A549 (cell line): ENCODE measurements around the gene STING1. TPM values are rescaled to one million over a fixed set of nuclear protein-coding genes. Genes with fewer than 3 reads are reported as not detected.

Experiments
- ATAC-seq, 2 experiments: fragments of 200-7000 bp in 1 of 2; fragments of >200 bp in 1 of 2; cut with Nextera tagmentation in 1 of 2; cut with Tn5 transposase in 1 of 2; 3 replicates each; pipeline versions ENCODE4 v1.8.0 to v1.9.1; 2018 to 2020; ENCODE audit warnings: mild to moderate bottlenecking in 1 of 2, moderate library complexity in 1 of 2
- CTCF ChIA-PET: fragments of 300-600 bp; sonication (Branson Sonifier 250); formaldehyde crosslinking; extraction: SDS; loops from one replicate; lab custom pipeline; 2021; ENCODE audit warnings: antibody characterized with exemption, inconsistent platforms; lab: Yijun Ruan, JAX
- POLR2A ChIA-PET: fragments of 350-600 bp; formaldehyde crosslinking; extraction: SDS; loops from one replicate; lab custom pipeline; 2021; ENCODE audit warnings: antibody characterized with exemption, inconsistent platforms; lab: Yijun Ruan, JAX
- DNase-seq, 2 experiments: peaks; one replicate each; pipeline versions ENCODE4 v3.0.0 to v3.0.0-alpha.2; 2011 to 2016; ENCODE audit warnings: low read depth in 1 of 2, low spot score in 1 of 2
- FAIRE-seq: peaks from 2 replicates; lab custom pipeline; 2011; peaks lifted over from hg19 to GRCh38; lab: Jason Lieb, UNC
- H3K27ac ChIP-seq, 2 experiments: fragments of >200 bp; sonication (Bioruptor Twin); formaldehyde crosslinking; 3 replicates each; pipeline ENCODE4 v1.5.1; 2016 to 2017
- H3K4me1 ChIP-seq: fragments of >200 bp; sonication (Bioruptor Twin); formaldehyde crosslinking; 3 replicates; pipeline ENCODE4 v1.6.1; 2016
- H3K4me2 ChIP-seq: fragments of >200 bp; sonication (Bioruptor Twin); formaldehyde crosslinking; 3 replicates; pipeline ENCODE4 v1.6.1; 2016
- H3K4me3 ChIP-seq: fragments of >200 bp; sonication (Bioruptor Twin); formaldehyde crosslinking; 3 replicates; pipeline ENCODE4 v1.5.1; 2016
- H3K9me3 ChIP-seq: fragments of >200 bp; sonication (Bioruptor Twin); formaldehyde crosslinking; 3 replicates; pipeline ENCODE4 v1.6.1; 2016
- BCL3 ChIP-seq: fragments of >200 bp; sonication (Bioruptor Twin); formaldehyde crosslinking; IDR thresholded peaks from 3 replicates; pipeline ENCODE4 v1.6.1; 2016
- BHLHE40 ChIP-seq: IDR thresholded peaks from 2 replicates; pipeline ENCODE4 v1.6.1; 2012; ENCODE audit warnings: low read depth, low read length, inconsistent platforms
- CBX2 ChIP-seq: fragments of 200-600 bp; sonication (generic); IDR thresholded peaks from 2 replicates; pipeline ENCODE4 v1.6.1; 2016; ENCODE audit warnings: low read depth, mild to moderate bottlenecking, borderline replicate concordance
- CBX8 ChIP-seq: fragments of 200-600 bp; sonication (generic); IDR thresholded peaks from 2 replicates; pipeline ENCODE4 v1.6.1; 2016
- CEBPB ChIP-seq, 2 experiments: fragments of >200 bp in 1 of 2; sonication (Bioruptor Twin) in 1 of 2; formaldehyde crosslinking in 1 of 2; IDR thresholded peaks; 2 replicates each; pipeline ENCODE4 v1.6.1; 2012 to 2016
- CHD4 ChIP-seq: fragments of 200-600 bp; sonication (generic); IDR thresholded peaks from 2 replicates; pipeline ENCODE4 v1.6.1; 2016; ENCODE audit warnings: antibody characterized with exemption, mild to moderate bottlenecking, borderline replicate concordance
- ELK1 ChIP-seq: fragments of 150-350 bp; IDR thresholded peaks from 2 replicates; pipeline ENCODE4 v1.6.1; 2014; ENCODE audit warnings: low read depth, mild to moderate bottlenecking, low read length
- FOXS1 ChIP-seq: fragments of 250-450 bp; sonication (Bioruptor Pico); IDR thresholded peaks from 2 replicates; pipeline ENCODE4 v1.5.0; 2020; ENCODE audit warnings: mild to moderate bottlenecking, moderate library complexity
- GATA3 ChIP-seq: IDR thresholded peaks from 2 replicates; pipeline ENCODE4 v1.6.1; 2012; ENCODE audit warnings: borderline replicate concordance
- HEYL ChIP-seq: fragments of 250-450 bp; sonication (Bioruptor Pico); IDR thresholded peaks from 2 replicates; pipeline ENCODE4 v1.8.0; 2021; ENCODE audit warnings: mild to moderate bottlenecking, moderate library complexity
- HMGXB4 ChIP-seq: fragments of 250-450 bp; sonication (Bioruptor Pico); IDR thresholded peaks from 2 replicates; pipeline ENCODE4 v1.5.0; 2021; ENCODE audit warnings: mild to moderate bottlenecking, moderate library complexity, borderline replicate concordance
- HOXA7 ChIP-seq: fragments of 250-450 bp; sonication (Bioruptor Pico); IDR thresholded peaks from 2 replicates; pipeline ENCODE4 v1.5.0; 2020; ENCODE audit warnings: mild to moderate bottlenecking, moderate library complexity
- HOXB13 ChIP-seq: fragments of 250-450 bp; sonication (Bioruptor Pico); IDR thresholded peaks from 2 replicates; pipeline ENCODE4 v1.5.0; 2020; ENCODE audit warnings: low read depth, mild to moderate bottlenecking, moderate library complexity
- KDM5A ChIP-seq: fragments of 200-600 bp; sonication (generic); IDR thresholded peaks from 2 replicates; pipeline ENCODE4 v1.6.1; 2016; ENCODE audit warnings: antibody characterized with exemption, mild to moderate bottlenecking
- MAFK ChIP-seq: fragments of 450-650 bp; IDR thresholded peaks from 2 replicates; pipeline ENCODE4 v1.6.1; 2014; ENCODE audit not compliant: partially characterized antibody
- MAZ ChIP-seq: fragments of 150-350 bp; IDR thresholded peaks from 2 replicates; pipeline ENCODE4 v1.6.1; 2014; ENCODE audit warnings: antibody characterized with exemption, low read depth, low read length, borderline replicate concordance
- MYC ChIP-seq: IDR thresholded peaks from 2 replicates; pipeline ENCODE4 v1.6.1; 2012; ENCODE audit warnings: mild to moderate bottlenecking, inconsistent platforms, low read length, improper control_type of control experiment, borderline replicate concordance
- NPAS2 ChIP-seq: fragments of 250-450 bp; sonication (Bioruptor Pico); IDR thresholded peaks from 2 replicates; pipeline ENCODE4 v1.8.0; 2022; ENCODE audit warnings: mild to moderate bottlenecking, moderate library complexity, borderline replicate concordance
- NR3C1 ChIP-seq: fragments of >200 bp; sonication (Bioruptor Twin); formaldehyde crosslinking; IDR thresholded peaks from 3 replicates; pipeline ENCODE4 v1.6.1; 2017
- PBX3 ChIP-seq: IDR thresholded peaks from 2 replicates; pipeline ENCODE4 v1.6.1; 2012
- POLR2A ChIP-seq: IDR thresholded peaks from 2 replicates; pipeline ENCODE4 v1.6.1; 2012; ENCODE audit warnings: mild to moderate bottlenecking, low read length
- POLR2AphosphoS2 ChIP-seq: conservative IDR thresholded peaks from 2 replicates; pipeline ENCODE4 v1.6.1; 2012; ENCODE audit warnings: low read length, improper control_type of control experiment, inconsistent platforms
- RFX5 ChIP-seq: fragments of 450-650 bp; IDR thresholded peaks from 2 replicates; pipeline ENCODE4 v1.7.1; 2014; ENCODE audit warnings: antibody characterized with exemption, mild to moderate bottlenecking, moderate library complexity
- RNF2 ChIP-seq: fragments of 200-600 bp; sonication (generic); IDR thresholded peaks from 2 replicates; pipeline ENCODE4 v1.6.1; 2016; ENCODE audit warnings: low read depth, mild to moderate bottlenecking, antibody characterized with exemption, moderate library complexity, borderline replicate concordance
- SMC3 ChIP-seq: fragments of >200 bp; sonication (Bioruptor Twin); formaldehyde crosslinking; IDR thresholded peaks from 3 replicates; pipeline ENCODE4 v1.6.1; 2018; ENCODE audit warnings: inconsistent platforms
- SREBF2 ChIP-seq: fragments of 450-650 bp; IDR thresholded peaks from 2 replicates; pipeline ENCODE4 v1.6.1; 2014; ENCODE audit warnings: mild to moderate bottlenecking, moderate library complexity
- TP53 ChIP-seq: fragments of 250-450 bp; sonication (Bioruptor Pico); IDR thresholded peaks from 2 replicates; pipeline ENCODE4 v1.5.0; 2021; ENCODE audit warnings: mild to moderate bottlenecking, moderate library complexity
- ZC3H11A ChIP-seq: fragments of 450-650 bp; IDR thresholded peaks from 2 replicates; pipeline ENCODE4 v1.6.1; 2014; ENCODE audit warnings: antibody characterized with exemption, mild to moderate bottlenecking
- ZFP36 ChIP-seq: fragments of 450-650 bp; IDR thresholded peaks from 2 replicates; pipeline ENCODE4 v1.6.1; 2014; ENCODE audit warnings: borderline replicate concordance; ENCODE audit not compliant: partially characterized antibody
- WGBS: methylation state at CpG from one replicate; pipeline ENCODE4 v1.1.6; 2017; ENCODE audit errors: missing lambda C conversion rate; 5-methylcytosine and 5-hydroxymethylcytosine counted together
- polyA plus RNA-seq, 4 experiments: library from polyadenylated mRNA; depleted of rRNA in 3 of 4; stranded (reverse); fragments of >200 nt; fragmentation: RNase III in 1 of 4; extraction: RNeasy Plus Mini Kit Qiagen cat#74134 plus additional on column Dnase treatment in 1 of 4; gene quantifications; 2 replicates in 3 of 4; 3 replicates in 1 of 4; pipeline ENCODE4 v1.2.3, GENCODE V29; 2011 to 2017

The STING1 gene
- polyA plus RNA-seq, 2 of the 4 experiments (the other 2 are of a cell fraction) = 0.72 to 0.92 TPM

GRCh38 chr5:139472386-139473030, 10.1 kb downstream of the STING1 start:
- TF ChIP-seq RNF2 = no peak
- no peak for TF ChIP-seq CBX2
- no peak for TF ChIP-seq POLR2A
- no peak for TF ChIP-seq PBX3
- TF ChIP-seq POLR2AphosphoS2 = no peak
- TF ChIP-seq MAZ = no peak
- TF ChIP-seq BCL3 = no peak
- no peak for TF ChIP-seq TP53 (CRISPR knock-in tag)
- no peak for TF ChIP-seq RFX5
- no peak for TF ChIP-seq BHLHE40
- TF ChIP-seq HOXB13 = no peak
- TF ChIP-seq KDM5A = no peak
- TF ChIP-seq CEBPB (IDR thresholded peaks at IDR 0.05) = no peak
- TF ChIP-seq FOXS1 (CRISPR knock-in tag) = no peak
- no peak for TF ChIP-seq HMGXB4
- TF ChIP-seq HOXA7 (CRISPR knock-in tag) = no peak
- no peak for TF ChIP-seq CBX8
- TF ChIP-seq GATA3 = no peak
- no peak for TF ChIP-seq CHD4
- TF ChIP-seq ELK1 = no peak
- Histone ChIP-seq H3K4me2 (no peak overlapping the region), H3K4me3 (no peak overlapping the region), H3K9me3 (no peaks in the 10 kb centered on the region), H3K27ac (no peak overlapping the region), H3K4me1 (no peaks in the 10 kb centered on the region)
- FAIRE-seq (no peak), DNase-seq (no peak), ATAC-seq (no peak)
- WGBS = 77% methylated on average over 15 of the region's 15 CpGs
- POLR2A ChIA-PET = no interaction called here
- CTCF ChIA-PET = interaction anchor here (1.3 to 1.4 kb wide), 2 partner anchors 11 to 45 kb away, joined by 3 read pairs; no protein-coding TSS in a partner anchor

GRCh38 chr5:139470821-139471300, 11.7 kb downstream of the STING1 start, which contains the start of gene SMIM33:
Gene SMIM33, plus strand, starts transcription at chr5:139471004. Its CDS starts 118 bp downstream, at chr5:139471122.
- CTCF ChIA-PET = interaction anchor here (1.2 kb wide), 1 partner anchor 8 kb away, joined by 3 read pairs; no protein-coding TSS in a partner anchor
- no peaks in the 10 kb centered on the region for H3K9me3 ChIP-seq
- no peak within 1 kb of the TSS for H3K27ac ChIP-seq
- POLR2A ChIA-PET = no interaction called here
- FAIRE-seq (no peak), DNase-seq (no peak)
- 74% methylated on average over 9 of the region's 9 CpGs for WGBS
- no peak within 1 kb of the TSS for H3K4me3 ChIP-seq
- TF ChIP-seq KDM5A (no peak), ZC3H11A (no peak), TP53 (CRISPR knock-in tag) (no peak), MYC (no peak), NR3C1 (no peak), BCL3 (no peak), MAFK (no peak), CHD4 (no peak), HEYL (CRISPR knock-in tag) (no peak), RFX5 (no peak), CEBPB (IDR thresholded peaks at IDR 0.05) (no peak), CBX8 (no peak), ZFP36 (no peak), SMC3 (no peak), NPAS2 (CRISPR knock-in tag) (no peak), SREBF2 (no peak), HMGXB4 (no peak)
- TF ChIP-seq, all 56 proteins: peak for 0
- no peaks in the 10 kb centered on the region for H3K4me1 ChIP-seq
- no peak within 1 kb of the TSS for H3K4me2 ChIP-seq
- no peak for ATAC-seq
